A375 (cell line): Measurements from ENCODE around the gene RBM15B. TPM values are rescaled to one million over a fixed set of nuclear protein-coding genes. Genes with fewer than 3 reads are reported as not detected.

Experiments used
- total RNA-seq: library from RNA; depleted of rRNA; stranded (reverse); fragments of >200 nt; shearing (Covaris generic); gene quantifications from 2 replicates; pipeline ENCODE4 v1.2.3, GENCODE V29; 2014; rRNA removed

The RBM15B gene, protein sequence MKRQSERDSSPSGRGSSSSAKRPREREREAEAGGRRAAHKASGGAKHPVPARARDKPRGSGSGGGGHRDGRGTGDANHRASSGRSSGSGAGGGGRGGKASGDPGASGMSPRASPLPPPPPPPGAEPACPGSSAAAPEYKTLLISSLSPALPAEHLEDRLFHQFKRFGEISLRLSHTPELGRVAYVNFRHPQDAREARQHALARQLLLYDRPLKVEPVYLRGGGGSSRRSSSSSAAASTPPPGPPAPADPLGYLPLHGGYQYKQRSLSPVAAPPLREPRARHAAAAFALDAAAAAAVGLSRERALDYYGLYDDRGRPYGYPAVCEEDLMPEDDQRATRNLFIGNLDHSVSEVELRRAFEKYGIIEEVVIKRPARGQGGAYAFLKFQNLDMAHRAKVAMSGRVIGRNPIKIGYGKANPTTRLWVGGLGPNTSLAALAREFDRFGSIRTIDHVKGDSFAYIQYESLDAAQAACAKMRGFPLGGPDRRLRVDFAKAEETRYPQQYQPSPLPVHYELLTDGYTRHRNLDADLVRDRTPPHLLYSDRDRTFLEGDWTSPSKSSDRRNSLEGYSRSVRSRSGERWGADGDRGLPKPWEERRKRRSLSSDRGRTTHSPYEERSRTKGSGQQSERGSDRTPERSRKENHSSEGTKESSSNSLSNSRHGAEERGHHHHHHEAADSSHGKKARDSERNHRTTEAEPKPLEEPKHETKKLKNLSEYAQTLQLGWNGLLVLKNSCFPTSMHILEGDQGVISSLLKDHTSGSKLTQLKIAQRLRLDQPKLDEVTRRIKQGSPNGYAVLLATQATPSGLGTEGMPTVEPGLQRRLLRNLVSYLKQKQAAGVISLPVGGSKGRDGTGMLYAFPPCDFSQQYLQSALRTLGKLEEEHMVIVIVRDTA
- 29.4 and 32.5 TPM in 2 replicates for total RNA-seq

GRCh38 chr3:51391075-51391565, at the start of gene RBM15B:
RBM15B (plus strand) TSS chr3:51391285; CDS start chr3:51391400, 115 bp downstream.

DNA sequence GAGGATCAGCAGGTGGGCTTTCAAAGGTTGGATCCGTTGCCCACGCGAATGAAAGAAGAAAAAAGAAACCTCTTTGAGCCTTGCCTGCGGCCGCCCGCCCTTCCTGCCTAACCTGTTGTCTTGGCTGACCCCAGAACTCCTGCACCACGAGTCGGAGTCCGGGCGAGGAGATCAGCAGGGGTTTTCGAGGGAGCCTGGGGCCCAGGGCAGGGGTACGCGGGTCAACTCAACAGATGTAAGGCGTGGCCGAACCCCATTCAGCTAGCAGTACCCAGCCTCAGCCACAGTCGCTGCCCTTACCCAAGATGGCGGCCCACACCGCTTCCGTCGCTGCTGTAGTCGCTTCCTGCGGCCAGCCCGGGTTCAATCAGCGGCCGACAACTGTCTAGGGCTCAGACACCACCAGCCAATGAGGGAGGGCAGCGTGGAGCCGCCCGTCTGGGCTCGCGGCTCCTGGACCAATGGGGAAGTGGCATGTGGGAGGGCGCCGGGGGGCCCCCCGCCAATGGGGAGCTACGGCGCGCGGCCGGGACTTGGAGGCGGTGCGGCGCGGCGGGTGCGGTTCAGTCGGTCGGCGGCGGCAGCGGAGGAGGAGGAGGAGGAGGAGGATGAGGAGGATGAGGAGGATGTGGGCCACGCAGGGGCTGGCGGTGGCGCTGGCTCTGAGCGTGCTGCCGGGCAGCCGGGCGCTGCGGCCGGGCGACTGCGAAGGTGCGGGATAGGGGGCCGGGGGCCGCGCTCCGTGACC, 6.2 kb upstream of the RBM15B start, which contains the start of gene MANF:
TSS of gene MANF (plus strand) at position 566 of the 748 bp plus-strand sequence. CDS start at position 618, 52 bp downstream.

Other genes starting within 250 kb of the RBM15B start
- 120 and 155 TPM in 2 replicates for gene MANF, start 6.0 kb upstream of the RBM15B start, total RNA-seq
- 15.7 and 17.7 TPM in 2 replicates for gene DCAF1, start 108.7 kb downstream of the RBM15B start, total RNA-seq
- gene RAD54L2, start 147.4 kb downstream of the RBM15B start, total RNA-seq: 19.3 and 20.5 TPM in 2 replicates